HG03558 (cell line): ENCODE measurements around the gene ALG12.

Experiments used
- ATAC-seq: cut with Tn5 transposase; IDR thresholded peaks from one replicate; pipeline ENCODE4 v1.9.1; 2021; ENCODE audit warnings: moderate number of reproducible peaks; ENCODE audit not compliant: unreplicated experiment; ENCODE audit errors: extremely low read depth

Gene ALG12

DNA sequence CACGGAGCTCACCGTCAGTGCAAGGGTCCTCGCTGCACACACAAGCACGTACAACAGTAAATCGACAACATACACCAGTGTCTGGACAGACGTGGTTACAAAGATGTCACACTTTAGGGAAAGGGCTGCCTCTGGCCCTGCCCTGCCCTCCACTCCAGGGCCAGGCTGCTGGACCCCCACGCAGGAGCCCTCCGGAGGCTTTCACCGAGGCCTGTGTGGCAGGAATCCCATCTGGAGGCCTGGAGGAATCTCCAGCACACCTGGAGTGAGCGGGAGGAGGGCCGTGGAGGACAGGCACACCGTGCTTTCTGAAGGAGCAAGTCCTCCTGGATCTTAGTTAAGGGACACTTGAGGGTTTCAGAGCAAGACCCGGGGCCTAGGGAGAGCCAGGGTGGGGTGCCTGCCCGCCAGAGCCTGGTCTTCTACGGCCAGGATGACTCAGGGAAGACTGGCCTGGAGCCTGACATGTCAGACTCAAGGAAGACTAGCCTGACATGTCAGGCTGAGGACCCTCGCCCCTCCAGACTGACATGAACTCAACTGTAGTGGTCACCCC lies 40.2 kb upstream of the ALG12 start:
- no peak for ATAC-seq

DNA sequence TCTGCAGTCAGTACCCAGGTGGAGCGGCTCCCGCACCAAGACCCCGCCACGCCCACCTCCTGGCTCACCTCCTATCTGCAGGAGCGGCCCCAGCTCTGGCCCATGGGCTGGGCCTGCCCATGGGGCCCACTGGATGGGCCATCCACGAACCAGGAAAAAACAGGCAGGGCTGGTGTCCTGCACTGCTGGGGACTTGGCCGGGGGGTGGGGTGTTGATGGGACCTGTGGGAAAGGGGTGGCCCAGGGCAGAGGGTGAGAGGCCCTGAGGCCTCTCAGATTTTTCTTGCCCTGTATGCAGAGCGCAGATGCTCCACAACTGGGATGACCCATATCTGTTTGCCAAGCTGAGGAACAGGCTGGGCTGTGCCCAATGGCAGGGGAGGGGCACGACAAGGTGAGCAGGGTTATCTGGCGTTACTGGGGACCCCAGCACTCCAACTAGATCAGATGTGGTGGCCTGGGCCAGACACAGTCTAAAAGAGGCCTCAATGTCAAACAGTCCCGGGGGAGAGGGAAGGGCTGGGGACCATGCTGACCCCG lies 39.7 kb upstream of the ALG12 start:
- no peak for ATAC-seq

DNA sequence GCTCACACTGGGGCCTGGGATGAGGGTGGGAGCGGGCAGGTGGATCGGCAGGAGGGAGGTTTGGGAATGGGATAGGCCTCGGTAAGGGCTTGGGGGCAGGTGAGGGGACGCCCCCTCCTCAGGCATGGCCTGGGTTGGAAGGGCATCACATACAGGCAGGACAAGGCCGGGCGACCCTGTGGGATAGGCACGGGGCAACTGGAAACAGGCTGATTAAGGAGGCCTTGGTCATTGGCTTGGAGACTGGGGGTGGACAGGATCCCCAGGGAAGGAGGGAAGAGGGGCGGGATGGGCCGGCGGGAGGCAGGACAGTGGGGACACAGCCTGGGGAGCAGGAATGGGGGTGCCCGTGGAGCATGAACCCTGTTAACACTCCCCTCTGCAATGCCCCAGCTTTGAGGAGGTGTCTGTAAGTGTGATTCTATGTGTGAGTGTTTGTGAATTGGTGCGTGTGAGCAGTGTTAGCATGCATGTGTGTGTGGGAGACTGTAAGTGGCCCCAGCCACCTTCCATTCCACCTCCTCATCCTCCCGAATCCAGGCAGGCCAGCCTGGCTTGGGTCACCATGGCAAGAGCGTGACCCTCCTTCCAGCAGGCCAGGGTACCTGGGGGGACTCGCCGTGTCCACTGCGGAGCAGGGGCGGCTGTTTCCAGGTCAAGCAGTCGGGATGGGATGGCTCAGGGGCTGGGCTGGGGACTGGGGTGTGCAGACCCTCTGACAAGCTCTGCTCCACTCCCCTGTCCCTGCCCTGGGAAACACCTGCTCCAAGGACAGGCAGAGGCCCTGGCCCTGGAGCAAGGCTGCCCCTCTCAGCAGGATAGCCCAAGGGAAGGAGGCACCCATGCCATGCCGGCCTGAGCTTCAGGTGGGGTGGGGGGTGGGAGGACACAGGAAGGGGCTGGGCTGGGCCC lies 38.9 kb upstream of the ALG12 start:
- ATAC-seq, result no peak

- no peak for ATAC-seq
Observed at GRCh38 chr22:49956418-49956770, 38.2 kb upstream of the ALG12 start.

GRCh38 chr22:49955581-49956417 lies 37.6 kb upstream of the ALG12 start:
- ATAC-seq, result no peak

DNA sequence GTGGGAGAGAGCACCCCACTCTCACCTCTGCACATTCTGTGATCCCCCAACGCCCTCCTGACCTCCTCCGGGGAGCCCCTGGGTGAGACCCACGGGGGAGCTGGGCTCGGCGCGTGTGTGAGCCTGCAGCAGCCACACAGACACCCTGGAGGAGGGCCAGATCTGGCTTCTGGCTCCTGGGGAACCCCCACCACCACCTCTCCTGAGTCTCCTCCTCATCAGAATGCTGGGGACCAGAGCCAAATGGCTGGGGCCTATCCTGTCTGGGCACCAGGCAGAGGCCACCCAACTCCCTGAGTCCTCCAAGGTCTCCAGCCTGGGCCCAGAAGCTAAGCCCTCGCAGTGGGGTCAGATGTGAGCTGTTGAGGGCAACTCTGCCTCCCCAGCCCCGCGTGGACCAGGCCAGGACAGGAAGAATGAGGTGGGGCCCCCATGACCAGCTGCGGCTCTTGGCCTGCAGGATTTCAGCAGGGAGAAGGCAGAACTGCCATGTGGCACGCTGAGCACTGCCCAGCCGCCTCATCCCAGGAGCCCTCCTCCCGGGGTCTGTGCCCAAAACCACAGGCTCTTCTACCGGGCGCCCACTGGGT lies 36.8 kb upstream of the ALG12 start:
- no peak for ATAC-seq

GRCh38 chr22:49954354-49954753 lies 36.1 kb upstream of the ALG12 start:
- no peak for ATAC-seq

GRCh38 chr22:49953680-49954344 lies 35.6 kb upstream of the ALG12 start:
- no peak for ATAC-seq

GRCh38 chr22:49953027-49953679 lies 34.9 kb upstream of the ALG12 start:
- no peak for ATAC-seq

GRCh38 chr22:49951986-49952896 lies 34.0 kb upstream of the ALG12 start:
- ATAC-seq, result no peak

GRCh38 chr22:49951678-49951985 lies 33.4 kb upstream of the ALG12 start:
- ATAC-seq, result no peak

- no peak for ATAC-seq
Observed at GRCh38 chr22:49951000-49951677, 32.9 kb upstream of the ALG12 start.

GRCh38 chr22:49950396-49950994 lies 32.3 kb upstream of the ALG12 start:
- ATAC-seq, result no peak

GRCh38 chr22:49949914-49950292 lies 31.7 kb upstream of the ALG12 start:
- ATAC-seq, result no peak

- ATAC-seq, result no peak
Observed at GRCh38 chr22:49948958-49949913, 31.0 kb upstream of the ALG12 start.

DNA sequence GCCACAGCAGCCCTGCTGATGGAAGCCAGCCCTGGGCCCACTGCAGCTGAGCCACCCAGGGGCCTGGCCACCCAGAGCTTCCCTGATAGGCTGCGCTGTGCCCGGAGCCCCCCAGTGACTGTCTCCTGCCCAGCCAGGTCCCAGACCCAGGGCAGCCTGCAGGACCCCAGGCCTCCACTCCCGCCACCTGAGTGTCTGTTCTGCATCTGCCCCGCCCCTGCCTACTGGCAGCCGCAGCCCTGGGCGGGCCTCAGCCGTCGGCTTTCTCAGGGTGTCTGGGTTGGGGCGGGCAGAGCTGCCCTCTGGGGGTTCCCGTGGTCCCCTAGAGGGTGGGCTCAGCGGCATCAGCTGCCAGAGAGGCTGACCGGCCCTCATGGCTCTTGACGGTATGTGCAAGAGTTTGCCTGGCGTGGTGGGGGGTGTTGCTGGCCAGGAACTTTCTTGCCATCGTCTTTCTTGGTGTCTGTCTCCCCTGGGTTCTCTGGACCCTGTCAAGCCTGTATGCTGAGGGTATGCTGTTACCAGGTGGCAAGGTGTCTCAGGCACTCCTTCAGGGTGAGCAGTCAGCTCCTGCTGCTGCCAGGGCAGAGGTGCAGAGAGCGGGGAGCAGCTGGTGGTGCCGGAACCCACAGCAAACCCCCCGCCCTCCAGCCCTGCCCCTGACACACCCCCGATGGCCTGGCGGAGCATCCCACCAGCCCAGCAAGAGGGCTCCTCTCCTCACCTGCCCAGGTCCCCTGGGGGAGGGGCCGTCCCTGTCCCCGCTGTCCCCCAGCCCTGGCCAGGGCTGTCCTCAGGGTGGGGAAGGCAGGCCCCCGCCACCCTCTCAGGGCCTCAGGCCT lies 30.1 kb upstream of the ALG12 start:
- no peak for ATAC-seq
